PC-9 (cell line): Measurements from ENCODE around the gene TSSK6. TPM values are rescaled to one million over a fixed set of nuclear protein-coding genes. Genes with fewer than 3 reads are reported as not detected.

ENCODE experiments used
- BruUV-seq: library from RNA; stranded (reverse); fragments of 400-500 nt; replicated peaks from 2 replicates; lab custom pipeline; 2021; lab: Mats Ljungman, UMichigan
- CTCF ChIA-PET: fragments of 300-600 bp; sonication (Branson Sonifier 250); formaldehyde crosslinking; loops from one replicate; lab custom pipeline; 2022; ENCODE audit warnings: antibody characterized with exemption; lab: Charles Lee
- POLR2A ChIA-PET: fragments of 300-600 bp; sonication (Branson Sonifier 250); formaldehyde crosslinking; loops from one replicate; lab custom pipeline; 2022; ENCODE audit warnings: antibody characterized with exemption; ENCODE audit not compliant: unreplicated experiment; lab: Charles Lee
- DNase-seq, 2 experiments: peaks; one replicate each; pipeline versions ENCODE4 v3.0.0 to v3.0.0-alpha.2; 2015 to 2022; ENCODE audit warnings: mixed read lengths in 1 of 2
- H2AFZ ChIP-seq: fragments of 200-600 bp; sonication (generic); 2 replicates; pipeline ENCODE4 v1.8.1; 2017; ENCODE audit warnings: antibody characterized with exemption
- H3F3A ChIP-seq: fragments of 200-600 bp; sonication (generic); 2 replicates; pipeline ENCODE4 v1.8.1; 2017; ENCODE audit warnings: antibody characterized with exemption, mild to moderate bottlenecking, low read depth; ENCODE audit not compliant: insufficient read depth
- H3K27ac ChIP-seq: fragments of 200-600 bp; sonication (generic); 2 replicates; pipeline ENCODE4 v1.6.1; 2016; ENCODE audit warnings: mixed run types
- H3K27me3 ChIP-seq: fragments of 200-600 bp; sonication (generic); 2 replicates; pipeline ENCODE4 v1.6.1; 2016; ENCODE audit warnings: low read depth, mixed run types; ENCODE audit not compliant: insufficient read depth
- H3K36me3 ChIP-seq: fragments of 200-600 bp; sonication (generic); 2 replicates; pipeline ENCODE4 v1.6.1; 2016; ENCODE audit warnings: low read depth, mixed run types
- H3K4me1 ChIP-seq: fragments of 200-600 bp; sonication (generic); replicated peaks from 2 replicates; pipeline ENCODE4 v1.6.1; 2016; ENCODE audit warnings: mixed run types; ENCODE audit not compliant: insufficient read depth
- H3K4me2 ChIP-seq: fragments of 200-600 bp; sonication (generic); 2 replicates; pipeline ENCODE4 v1.6.1; 2017; ENCODE audit warnings: mixed run types
- H3K4me3 ChIP-seq: fragments of 200-600 bp; sonication (generic); 2 replicates; pipeline ENCODE4 v1.6.1; 2016; ENCODE audit warnings: mixed run types
- H3K79me2 ChIP-seq: fragments of 200-600 bp; sonication (generic); 2 replicates; pipeline ENCODE4 v1.6.1; 2017; ENCODE audit warnings: low read depth, mixed run types
- H3K9me2 ChIP-seq: fragments of 200-600 bp; sonication (generic); 2 replicates; pipeline ENCODE4 v1.8.1; 2017; ENCODE audit warnings: mild to moderate bottlenecking; ENCODE audit not compliant: insufficient read depth
- H3K9me3 ChIP-seq: fragments of 200-600 bp; sonication (generic); 2 replicates; pipeline ENCODE4 v1.8.1; 2016; ENCODE audit warnings: low read depth; ENCODE audit not compliant: insufficient read depth
- H4K20me1 ChIP-seq: fragments of 200-600 bp; sonication (generic); 2 replicates; pipeline ENCODE4 v1.8.1; 2017; ENCODE audit not compliant: insufficient read depth
- EZH2 ChIP-seq: fragments of 200-600 bp; sonication (generic); IDR thresholded peaks from 2 replicates; pipeline ENCODE4 v1.8.0; 2017; ENCODE audit warnings: antibody characterized with exemption, low read depth
- intact Hi-C: fragments of 100-400 bp; cut with micrococcal nuclease; formaldehyde crosslinking; loops from one replicate; pipeline ENCODE4 v1.10.0; 2022; ENCODE audit not compliant: unreplicated experiment
- total RNA-seq: library from RNA; stranded (reverse); gene quantifications from 2 replicates; pipeline ENCODE4 v1.2.3, GENCODE V29; 2021
- TF ChIP-seq, protein P1 (sequence below): fragments of 200-600 bp; sonication (generic); conservative IDR thresholded peaks from 2 replicates; pipeline ENCODE4 v1.6.1; 2017; ENCODE audit warnings: mixed run types, antibody characterized with exemption, mild to moderate bottlenecking, moderate library complexity

Gene TSSK6
- total RNA-seq, 1 experiment from 2014 or later = 2.0 TPM

DNA sequence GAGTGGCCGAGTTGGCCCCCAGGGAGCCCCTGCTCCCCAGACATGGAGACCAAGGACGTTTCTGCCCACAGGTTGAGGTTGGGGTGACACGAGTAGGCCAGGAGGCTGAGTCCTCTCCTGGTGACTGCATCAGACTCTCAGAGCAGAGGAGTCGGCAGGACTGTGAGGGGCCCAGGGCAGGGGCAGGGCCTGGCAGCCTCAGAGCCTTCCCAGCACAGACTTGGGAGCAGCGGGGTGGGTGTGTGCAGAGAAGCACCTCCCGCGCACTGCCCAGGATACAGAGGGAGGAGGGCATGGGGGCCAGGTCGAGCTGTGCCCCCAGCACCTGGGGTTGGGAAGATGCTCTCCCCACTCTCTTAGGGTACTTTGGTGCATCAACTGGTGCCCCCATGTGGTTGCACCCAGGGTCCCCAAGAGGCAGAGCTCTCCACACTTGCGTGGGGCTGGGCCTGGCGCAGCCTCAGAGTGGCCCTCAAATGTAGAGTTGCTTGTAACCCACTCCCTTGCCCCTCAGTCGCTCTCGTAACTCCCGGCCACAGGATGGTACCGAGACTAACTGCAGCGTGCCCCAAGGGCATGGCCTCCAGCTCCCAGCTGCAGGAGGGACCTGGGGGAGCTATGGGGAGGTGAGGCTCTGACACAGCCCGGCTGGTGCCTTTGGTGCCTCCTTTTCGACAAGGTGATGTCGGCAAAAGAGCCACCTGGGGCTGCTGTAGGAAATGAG lies 15.9 kb downstream of the TSSK6 start:
- no peak for DNase-seq
- no peak overlapping the region for H3K4me3 ChIP-seq
- no peaks in the 10 kb centered on the region for H3K9me3 ChIP-seq
- TF ChIP-seq, protein P1, sequence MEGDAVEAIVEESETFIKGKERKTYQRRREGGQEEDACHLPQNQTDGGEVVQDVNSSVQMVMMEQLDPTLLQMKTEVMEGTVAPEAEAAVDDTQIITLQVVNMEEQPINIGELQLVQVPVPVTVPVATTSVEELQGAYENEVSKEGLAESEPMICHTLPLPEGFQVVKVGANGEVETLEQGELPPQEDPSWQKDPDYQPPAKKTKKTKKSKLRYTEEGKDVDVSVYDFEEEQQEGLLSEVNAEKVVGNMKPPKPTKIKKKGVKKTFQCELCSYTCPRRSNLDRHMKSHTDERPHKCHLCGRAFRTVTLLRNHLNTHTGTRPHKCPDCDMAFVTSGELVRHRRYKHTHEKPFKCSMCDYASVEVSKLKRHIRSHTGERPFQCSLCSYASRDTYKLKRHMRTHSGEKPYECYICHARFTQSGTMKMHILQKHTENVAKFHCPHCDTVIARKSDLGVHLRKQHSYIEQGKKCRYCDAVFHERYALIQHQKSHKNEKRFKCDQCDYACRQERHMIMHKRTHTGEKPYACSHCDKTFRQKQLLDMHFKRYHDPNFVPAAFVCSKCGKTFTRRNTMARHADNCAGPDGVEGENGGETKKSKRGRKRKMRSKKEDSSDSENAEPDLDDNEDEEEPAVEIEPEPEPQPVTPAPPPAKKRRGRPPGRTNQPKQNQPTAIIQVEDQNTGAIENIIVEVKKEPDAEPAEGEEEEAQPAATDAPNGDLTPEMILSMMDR = no peak
- TF ChIP-seq EZH2 = no peak
- ChIA-PET CTCF (no interaction called here), POLR2A (no interaction called here)
- no TSS peak for BruUV-seq
- peaks cover 15% of the 10 kb centered on the region for H4K20me1 ChIP-seq
- 0 out of 2 replicates have a peak, but pooled peaks cover 3% of the 10 kb centered on the region for H3K79me2 ChIP-seq
- no peak overlapping the region for H2AFZ ChIP-seq
- H3K36me3 ChIP-seq = peaks cover 18% of the 10 kb centered on the region; the same call in 1 of the 2 replicates
- H3K27me3 ChIP-seq = no peaks in the 10 kb centered on the region
- peaks cover 11% of the 10 kb centered on the region; the same call in 1 of the 2 replicates for H3F3A ChIP-seq
- no peak overlapping the region for H3K27ac ChIP-seq
- intact Hi-C loops = no loop called here
- no peak overlapping the region for H3K4me2 ChIP-seq
- no peaks in the 10 kb centered on the region for H3K9me2 ChIP-seq
- H3K4me1 ChIP-seq = no peaks in the 10 kb centered on the region

DNA sequence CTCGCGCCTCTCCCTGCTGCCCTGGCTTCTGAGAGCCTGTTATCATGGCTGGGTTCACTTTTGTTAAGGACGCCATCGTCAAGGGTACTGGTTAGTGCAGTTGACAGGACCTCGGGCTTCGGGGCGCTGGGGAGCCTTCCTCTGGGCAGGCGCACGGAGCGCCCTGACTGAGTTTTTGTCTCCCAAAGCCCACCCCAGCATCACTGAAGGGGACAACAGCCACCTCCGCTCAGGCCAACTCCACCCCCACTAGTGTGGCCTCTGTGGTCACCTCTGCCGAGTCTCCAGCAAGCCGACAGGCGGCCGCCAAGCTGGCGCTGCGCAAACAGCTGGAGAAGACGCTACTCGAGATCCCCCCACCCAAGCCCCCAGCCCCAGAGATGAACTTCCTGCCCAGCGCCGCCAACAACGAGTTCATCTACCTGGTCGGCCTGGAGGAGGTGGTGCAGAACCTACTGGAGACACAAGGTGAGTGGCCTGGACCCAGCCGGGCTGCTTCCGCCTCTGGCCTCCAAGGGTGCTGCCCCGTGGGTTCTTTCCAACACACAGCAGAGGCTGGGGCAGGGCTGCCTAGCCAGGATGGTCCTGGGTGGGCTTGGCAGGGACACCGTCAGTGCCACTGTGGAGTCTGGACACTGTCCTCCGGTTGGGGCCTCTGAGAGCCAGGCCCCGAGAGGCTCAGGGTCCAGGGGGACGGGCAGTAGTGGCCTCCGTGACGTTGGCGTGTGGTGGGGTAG lies 16.9 kb downstream of the TSSK6 start:
- Histone ChIP-seq H4K20me1 (peaks cover 15% of the 10 kb centered on the region), H3K27me3 (no peaks in the 10 kb centered on the region), H3F3A (peaks cover 5% of the 10 kb centered on the region; the same call in 1 of the 2 replicates), H3K9me3 (no peaks in the 10 kb centered on the region), H3K4me3 (no peak overlapping the region), H3K9me2 (no peaks in the 10 kb centered on the region), H3K79me2 (0 out of 2 replicates have a peak, but pooled peaks cover 6% of the 10 kb centered on the region), H3K4me2 (no peak overlapping the region), H3K27ac (no peak overlapping the region), H3K36me3 (peaks cover 18% of the 10 kb centered on the region; the same call in 1 of the 2 replicates), H3K4me1 (no peaks in the 10 kb centered on the region), H2AFZ (no peak overlapping the region)
- TF ChIP-seq, protein P1 = no peak
- no peak for TF ChIP-seq EZH2
- ChIA-PET CTCF (no interaction called here), POLR2A (no interaction called here)
- intact Hi-C loops = no loop called here
- DNase-seq = no peak
- BruUV-seq = no TSS peak

DNA sequence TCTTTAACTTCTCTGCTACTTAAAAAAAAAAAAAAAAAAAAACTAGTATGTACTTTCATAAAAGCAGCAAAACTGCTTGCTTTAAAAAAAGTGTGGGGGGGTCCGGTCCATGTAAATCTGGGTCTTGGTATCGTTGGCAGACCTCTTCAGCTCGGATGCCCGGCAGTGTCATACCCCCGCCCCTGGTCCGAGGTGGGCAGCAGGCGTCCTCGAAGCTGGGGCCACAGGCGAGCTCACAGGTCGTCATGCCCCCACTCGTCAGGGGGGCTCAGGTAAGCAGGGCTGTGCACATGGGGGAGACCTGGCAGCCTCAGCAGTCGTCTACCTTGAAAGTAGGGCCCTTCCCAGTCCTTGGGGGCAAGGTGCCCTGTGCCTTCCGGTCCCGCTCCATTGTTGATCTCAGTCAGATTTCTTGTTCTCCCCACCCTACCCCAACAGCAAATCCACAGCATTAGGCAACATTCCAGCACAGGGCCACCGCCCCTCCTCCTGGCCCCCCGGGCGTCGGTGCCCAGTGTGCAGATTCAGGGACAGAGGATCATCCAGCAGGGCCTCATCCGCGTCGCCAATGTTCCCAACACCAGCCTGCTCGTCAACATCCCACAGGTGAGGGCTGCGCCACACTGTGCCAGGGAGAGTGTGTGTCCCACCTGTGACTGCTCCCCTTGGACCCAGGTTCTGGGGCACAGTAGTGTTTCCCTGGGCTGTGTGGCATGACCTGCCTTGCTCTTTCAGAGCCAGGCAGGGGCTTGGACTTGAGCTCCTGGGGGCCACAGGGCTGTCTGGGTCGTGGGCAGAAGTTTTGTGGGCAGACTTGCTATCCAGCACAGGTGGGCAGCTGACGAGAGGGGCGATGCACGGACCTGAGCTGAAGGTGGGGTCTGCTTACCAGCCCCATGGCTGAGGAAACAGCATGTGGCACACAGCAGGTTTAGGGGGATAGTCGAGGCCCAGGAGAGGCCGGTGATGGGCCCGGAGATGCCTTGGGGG lies 19.4 kb downstream of the TSSK6 start:
- CTCF ChIA-PET = no interaction called here
- Histone ChIP-seq H3K9me2 (no peaks in the 10 kb centered on the region), H2AFZ (no peak overlapping the region), H3K27me3 (no peaks in the 10 kb centered on the region), H4K20me1 (peaks cover 12% of the 10 kb centered on the region), H3K9me3 (no peaks in the 10 kb centered on the region), H3K4me2 (no peak overlapping the region), H3K36me3 (peaks cover 10% of the 10 kb centered on the region; the same call in 1 of the 2 replicates), H3K79me2 (peaks cover 18% of the 10 kb centered on the region), H3K27ac (no peak overlapping the region), H3K4me1 (no peaks in the 10 kb centered on the region), H3K4me3 (no peak overlapping the region), H3F3A (no peaks in the 10 kb centered on the region; the same call in 1 of the 2 replicates)
- BruUV-seq = no TSS peak
- TF ChIP-seq EZH2 = no peak
- TF ChIP-seq, protein P1 = no peak
- POLR2A ChIA-PET = no interaction called here
- no peak for DNase-seq
- intact Hi-C loops = no loop called here
